GM12892 (cell line): ENCODE results near the gene SARNP.

Experiments
- DNase-seq: peaks from one replicate; pipeline ENCODE4 v3.0.0; 2011; ENCODE audit not compliant: insufficient read length
- FAIRE-seq: peaks from 2 replicates; lab custom pipeline; 2011; peaks lifted over from hg19 to GRCh38; lab: Jason Lieb, UNC
- POLR2A ChIP-seq: IDR thresholded peaks from 2 replicates; pipeline ENCODE4 v1.6.1; 2011; ENCODE audit warnings: low read depth, low read length, control low read depth
- POLR2AphosphoS5 ChIP-seq: IDR thresholded peaks from 2 replicates; pipeline ENCODE4 v1.6.1; 2011; ENCODE audit warnings: low read depth, low read length, control low read depth
- TAF1 ChIP-seq: IDR thresholded peaks from 2 replicates; pipeline ENCODE4 v1.6.1; 2011; ENCODE audit warnings: low read depth, mild to moderate bottlenecking, control low read depth, low read length, borderline replicate concordance

The SARNP gene

DNA sequence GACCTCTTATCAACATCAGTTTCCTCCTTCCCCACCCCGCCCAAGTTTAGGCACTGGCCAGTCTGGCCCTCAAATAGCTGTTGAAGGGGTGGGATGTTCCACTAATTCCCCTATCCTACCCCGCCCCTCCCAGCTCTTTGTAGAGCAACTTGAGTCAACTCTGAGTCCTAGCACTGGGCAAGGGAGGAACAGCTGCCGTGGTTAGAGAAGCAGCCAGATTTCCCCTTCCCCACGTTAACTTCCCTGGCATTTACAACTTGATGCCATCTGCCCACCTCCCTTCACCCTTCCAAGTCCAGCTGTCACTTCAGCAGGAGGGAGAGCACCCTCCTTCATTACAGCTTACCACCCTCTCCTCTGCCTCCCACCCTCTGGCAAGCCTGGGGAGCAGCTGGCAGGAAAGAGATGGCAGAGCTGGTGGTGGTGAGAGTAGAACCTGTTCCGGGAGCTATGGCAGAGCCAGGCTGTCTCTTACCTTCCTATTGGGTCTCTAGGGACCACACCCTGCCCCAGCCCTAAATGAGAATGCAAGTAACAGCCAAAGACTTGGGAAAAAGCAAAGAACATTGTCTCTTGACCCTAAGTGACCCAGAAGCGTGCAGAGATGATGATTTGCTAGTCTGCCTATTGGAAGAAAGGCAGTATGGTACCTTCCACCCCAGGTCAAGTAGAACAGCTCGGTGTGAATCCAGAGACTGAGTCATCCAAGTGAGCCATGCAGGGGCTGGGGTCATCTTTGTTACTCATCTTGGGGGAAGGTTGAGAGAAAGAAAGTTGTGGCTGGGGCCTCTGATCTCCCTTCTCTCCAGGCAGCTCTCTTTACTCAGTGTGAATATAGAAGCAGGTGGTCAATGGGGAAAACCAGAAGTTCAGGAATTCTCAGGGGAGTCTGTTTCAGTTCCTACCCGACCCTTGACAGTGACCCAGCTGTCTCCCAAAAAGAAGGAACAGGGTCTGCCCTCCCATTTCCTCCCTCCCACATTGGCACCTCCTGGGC lies 100.2 kb downstream of the SARNP start:
- DNase-seq: no peak
- TF ChIP-seq POLR2A (no peak), TAF1 (no peak), POLR2AphosphoS5 (no peak)
- FAIRE-seq: no peak

DNA sequence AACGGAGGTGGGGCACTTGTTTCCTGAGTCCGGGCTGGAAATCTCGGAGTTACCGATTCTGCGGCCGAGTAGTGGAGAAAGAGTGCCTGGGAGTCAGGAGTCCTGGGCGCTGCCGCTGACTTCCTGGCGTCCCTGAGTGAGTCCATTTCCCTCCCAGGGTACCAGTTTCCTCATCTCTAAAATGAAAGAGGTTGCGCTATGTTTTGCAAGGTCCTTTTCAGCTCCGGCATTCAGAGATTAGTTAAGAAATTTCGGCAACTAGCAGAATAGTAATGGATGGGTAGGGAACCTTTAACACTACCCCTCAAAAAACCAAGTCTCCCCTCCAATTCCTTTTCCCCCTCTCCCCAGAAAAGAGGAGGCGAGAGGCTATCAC lies 101.0 kb downstream of the SARNP start:
- DNase-seq (no peak), FAIRE-seq (peak; percentile 17)
- no peak for TF ChIP-seq TAF1
- no peak for TF ChIP-seq POLR2A
- no peak for TF ChIP-seq POLR2AphosphoS5

DNA sequence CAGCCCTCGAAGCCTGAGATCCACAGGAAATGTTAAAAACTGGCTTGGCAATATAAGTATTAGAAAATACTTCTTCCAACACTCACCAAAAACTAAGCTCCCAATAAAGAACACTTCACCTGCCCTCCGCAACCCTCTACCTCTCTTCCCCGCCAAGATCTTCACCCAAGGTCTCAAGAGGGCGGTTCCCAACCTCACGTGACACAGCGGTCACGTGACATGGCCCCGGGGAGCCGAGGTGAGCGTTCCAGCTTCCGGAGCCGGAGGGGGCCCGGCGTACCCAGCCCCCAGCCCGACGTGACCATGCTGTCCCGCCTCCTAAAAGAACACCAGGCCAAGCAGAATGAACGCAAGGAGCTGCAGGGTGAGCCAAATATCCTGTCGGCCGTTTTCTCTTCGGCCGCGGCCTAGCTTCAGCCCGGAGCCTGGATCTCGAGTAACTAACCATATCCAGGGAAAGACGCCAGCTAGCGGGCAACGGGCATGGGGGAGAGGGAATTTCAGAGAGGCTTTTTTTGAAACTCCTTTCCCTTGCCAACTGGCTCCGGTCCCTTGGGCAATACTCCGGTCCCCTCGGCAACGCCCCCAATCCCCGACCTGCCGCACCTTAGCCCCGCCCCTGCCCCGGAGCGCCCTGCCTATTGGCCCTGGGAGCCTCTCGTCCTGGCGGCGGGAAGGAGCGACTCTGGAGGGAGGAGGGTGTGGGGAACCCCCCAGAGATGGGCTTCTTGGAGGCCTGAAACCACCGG lies 101.5 kb downstream of the SARNP start, which contains the start of gene BLOC1S1:
Gene BLOC1S1, plus strand, starts transcription at position 214 of the 749 bp plus-strand sequence. Its CDS starts 6 bp downstream, at position 220.
- FAIRE-seq (peak; percentile 85), DNase-seq (peak; percentile 97)
- TF ChIP-seq TAF1 (peak; percentile 34; the same call in 1 of the 2 replicates), POLR2A (peak; percentile 52), POLR2AphosphoS5 (peak; percentile 44; the same call in 1 of the 2 replicates)

DNA sequence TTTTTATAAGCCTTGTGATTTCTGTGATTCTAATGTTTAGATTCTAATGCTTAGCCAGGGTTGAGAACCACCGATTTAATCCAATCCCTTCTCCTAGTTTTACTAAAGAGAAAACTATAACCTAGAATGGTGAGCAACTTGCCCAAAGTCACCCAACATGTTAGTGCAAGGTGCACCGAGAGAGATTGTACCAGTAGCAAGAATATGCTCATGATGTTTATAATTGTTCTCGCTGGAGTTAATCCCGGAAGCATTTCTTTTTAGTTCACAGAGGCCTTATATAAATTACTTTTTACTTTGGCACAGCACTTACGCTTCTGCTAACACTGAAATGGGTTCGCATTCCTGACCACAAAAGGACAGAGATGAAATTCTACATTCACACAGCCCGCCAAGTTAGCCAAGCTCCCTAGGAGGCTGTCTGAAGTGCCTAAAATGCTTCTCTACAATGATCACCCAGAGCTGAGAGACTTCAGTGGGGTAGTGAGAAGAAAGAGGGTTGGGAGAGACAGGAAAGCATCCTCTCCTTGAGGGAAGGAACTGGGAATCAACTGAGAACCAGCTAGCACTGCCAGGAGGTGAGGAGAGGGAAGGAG lies 102.3 kb downstream of the SARNP start:
- TF ChIP-seq POLR2AphosphoS5: no peak
- TF ChIP-seq TAF1: no peak
- TF ChIP-seq POLR2A: no peak
- FAIRE-seq: no peak

DNA sequence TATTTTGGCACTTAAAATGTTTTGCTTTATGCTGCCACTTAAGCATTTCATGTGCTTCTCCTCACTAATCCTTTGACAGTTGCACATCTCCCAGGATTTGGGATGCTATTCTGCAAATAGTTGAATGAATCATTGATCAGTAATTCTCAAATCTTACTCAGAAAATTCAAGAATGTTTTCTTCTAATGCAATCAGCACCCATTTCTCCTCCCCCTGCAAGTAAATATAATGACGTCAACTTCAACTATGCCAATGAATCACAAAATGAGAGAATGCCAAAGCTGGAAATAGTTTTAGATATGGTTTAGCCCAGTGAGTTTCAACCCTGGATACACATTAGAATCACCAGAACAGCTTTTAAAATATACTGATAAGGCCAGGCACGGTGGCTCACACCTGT lies 103.8 kb downstream of the SARNP start:
- no peak for TF ChIP-seq POLR2A
- TF ChIP-seq POLR2AphosphoS5: no peak
- no peak for TF ChIP-seq TAF1
- DNase-seq (no peak), FAIRE-seq (no peak)

More for the DNA sequence above, 102.3 kb downstream of the SARNP start:
- no peak for DNase-seq

DNA sequence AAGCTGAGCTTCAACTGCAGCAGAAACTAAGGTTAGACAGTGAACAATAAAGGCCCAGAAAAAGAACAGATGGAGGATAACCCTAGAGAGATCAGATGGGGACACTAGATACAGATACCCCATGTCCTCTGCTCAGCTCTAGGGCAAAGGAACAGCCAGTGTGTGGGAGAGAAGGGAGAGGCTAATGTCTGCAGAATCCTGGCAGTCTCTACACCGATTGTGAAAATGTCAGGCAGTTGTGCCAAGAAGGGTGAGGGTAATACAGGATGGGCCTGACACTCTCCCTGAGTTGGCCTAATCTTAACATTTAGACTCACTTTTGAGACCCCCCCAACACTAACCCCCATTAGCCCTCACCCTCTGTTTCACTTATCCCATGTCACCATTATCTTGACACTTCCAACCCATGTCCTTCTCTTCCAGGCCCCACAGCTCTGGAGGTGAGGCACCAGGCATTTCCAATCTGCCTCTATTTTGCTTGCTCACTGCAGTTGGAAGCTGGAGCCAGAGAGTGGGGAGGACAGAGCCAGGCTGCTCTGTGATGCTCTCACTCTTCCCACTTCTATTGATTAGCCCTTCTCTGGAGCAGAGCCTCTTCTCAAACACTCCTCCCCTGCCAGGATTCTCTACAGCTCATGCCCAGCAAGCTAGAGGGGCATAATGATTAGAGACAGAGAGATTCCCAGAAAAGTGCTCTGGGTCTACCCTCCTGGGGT lies 104.7 kb downstream of the SARNP start:
- DNase-seq (no peak), FAIRE-seq (no peak)
- TF ChIP-seq POLR2A (no peak), TAF1 (no peak), POLR2AphosphoS5 (no peak)

DNA sequence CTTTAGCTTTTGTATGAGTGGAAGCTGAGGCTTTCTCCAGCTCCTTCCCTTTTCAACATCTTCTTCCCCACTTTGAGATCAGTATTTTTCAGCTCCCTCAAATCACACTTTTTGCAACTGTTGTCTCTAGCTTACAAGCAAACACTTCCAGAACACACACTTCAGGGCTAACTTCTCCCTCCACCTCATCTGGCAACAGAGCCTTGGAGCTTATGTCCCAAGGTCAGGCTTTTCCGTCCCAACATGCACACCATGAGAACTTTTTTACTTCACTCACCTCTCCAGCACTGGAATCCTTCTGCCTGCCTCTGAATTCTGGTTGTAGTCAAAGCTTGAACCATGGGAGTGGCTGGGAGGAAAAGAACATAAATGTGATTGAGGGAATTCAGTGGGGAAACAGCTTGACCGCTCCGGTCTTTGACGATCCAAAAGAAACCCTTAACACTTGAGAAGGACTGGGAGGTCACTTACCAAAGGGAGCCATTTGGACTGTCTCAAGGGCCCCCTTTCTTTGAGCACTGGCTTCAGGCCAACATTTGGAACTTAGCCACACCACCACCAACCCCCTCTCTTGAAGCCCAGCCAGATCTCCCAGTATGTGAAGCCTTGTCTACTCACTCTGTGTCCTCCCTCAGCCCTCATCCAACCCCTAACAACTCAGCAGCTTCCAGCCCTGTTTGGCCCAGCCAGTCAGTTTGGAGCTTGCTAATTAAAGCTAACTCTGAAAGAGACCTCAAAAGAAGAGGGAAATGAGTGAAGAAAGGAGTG lies 105.6 kb downstream of the SARNP start:
- FAIRE-seq (no peak), DNase-seq (no peak)
- TF ChIP-seq TAF1: no peak
- no peak for TF ChIP-seq POLR2AphosphoS5
- no peak for TF ChIP-seq POLR2A

DNA sequence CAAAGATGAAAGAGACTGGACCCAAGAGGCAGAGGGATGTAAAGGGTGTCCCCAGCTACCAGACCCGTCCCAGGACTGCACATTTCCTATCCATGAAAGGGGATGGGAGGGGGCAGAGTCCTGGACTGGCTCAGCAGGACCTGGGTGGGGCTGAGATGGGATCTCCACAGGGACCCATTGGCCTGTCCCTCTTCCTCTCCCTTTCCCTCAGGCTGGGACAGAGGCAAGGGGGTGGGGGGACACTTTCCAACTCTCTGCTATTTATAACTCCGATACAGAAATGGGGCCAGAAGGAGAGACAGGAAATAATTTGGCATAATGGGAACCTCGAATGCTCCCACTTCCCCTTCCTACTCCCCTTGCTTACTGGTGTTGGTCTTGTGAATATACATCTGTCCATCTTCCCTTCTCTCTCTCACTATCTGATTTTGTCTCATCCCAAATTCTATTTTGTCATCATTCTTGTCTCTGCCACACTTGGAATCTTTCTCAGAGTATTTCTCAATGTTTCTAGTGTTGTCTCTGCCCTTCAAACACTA lies 108.8 kb downstream of the SARNP start:
- DNase-seq: no peak
- FAIRE-seq: no peak
- no peak for TF ChIP-seq POLR2AphosphoS5
- no peak for TF ChIP-seq TAF1
- no peak for TF ChIP-seq POLR2A

DNA sequence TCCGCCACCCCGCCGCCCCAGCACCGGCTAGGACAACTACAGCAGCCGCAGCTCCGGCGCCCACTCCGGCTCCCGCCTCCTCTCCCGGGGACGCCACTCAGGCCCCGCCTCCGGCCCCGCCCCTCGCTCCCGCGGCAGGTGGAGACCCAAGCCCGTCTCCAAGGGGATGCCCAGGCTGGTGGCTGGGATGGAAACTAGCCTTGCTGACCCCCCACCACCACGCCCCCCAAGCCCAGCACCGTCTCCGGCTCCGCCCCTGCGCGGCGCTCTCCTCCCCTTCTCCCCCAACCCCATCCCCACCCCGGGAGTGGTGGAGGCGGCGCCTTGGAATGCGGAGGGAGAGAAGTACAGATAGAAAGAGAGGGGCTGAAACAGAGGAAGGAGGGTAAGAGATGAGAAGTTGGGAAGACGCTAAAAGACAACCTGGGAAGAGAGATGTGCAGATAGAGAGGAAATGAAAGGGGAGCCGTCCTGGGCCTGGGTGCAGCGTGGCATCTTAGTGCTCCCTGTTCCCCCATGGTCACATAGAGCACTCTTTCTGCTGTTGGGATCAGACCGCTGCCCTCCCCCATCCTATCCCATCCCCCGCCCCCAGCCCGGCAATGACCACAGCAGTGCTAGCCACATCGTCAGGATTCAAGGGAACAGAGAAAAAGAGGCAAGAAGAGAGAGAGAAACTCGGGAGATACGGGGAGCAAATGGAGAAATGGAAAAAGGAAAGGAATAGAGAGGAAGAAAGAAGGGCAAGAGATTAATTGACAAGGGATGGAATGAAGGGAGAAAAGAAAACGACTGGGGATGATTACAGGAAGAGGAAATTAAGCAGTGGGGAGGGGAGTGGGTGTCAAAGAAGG lies 109.5 kb downstream of the SARNP start, which contains the start of gene ITGA7:
Gene ITGA7, minus strand, starts transcription at position 64 of the 854 bp plus-strand sequence. CDS start 222 bp downstream, outside the sequence.
- no peak for FAIRE-seq
- TF ChIP-seq TAF1 (no peak), POLR2A (no peak)
- DNase-seq: peak; percentile 71
